Measurements from ENCODE around the gene NAV2. TPM values are rescaled to one million over a fixed set of nuclear protein-coding genes. Genes with fewer than 3 reads are reported as not detected.

Gene NAV2
- total and polyA plus RNA-seq, 4 donors, result 5.0 to 250 (median 51.4) TPM

DNA sequence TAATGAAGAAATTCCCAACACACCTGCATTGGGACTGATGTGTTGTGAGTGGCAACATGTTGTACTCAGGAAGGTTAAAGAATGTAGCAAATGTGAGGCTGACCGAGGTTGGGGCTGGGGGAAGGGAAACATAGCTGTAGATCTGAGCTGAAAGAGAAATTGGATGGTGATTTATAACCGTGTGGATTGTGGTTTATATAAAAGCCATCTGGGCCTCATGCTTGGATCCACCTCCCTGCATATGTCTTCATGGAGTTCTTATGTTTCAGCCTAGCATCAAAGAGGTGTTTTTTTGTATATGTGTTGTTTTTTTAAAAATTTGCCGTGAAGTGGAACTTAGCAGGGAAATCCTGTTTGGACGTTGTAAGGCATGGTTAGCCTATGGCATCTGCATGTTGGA lies 141.3 kb downstream of the NAV2 start:
- Histone ChIP-seq H3K27me3 (ENCODE audit: control insufficient read depth in 1 of 2, insufficient read depth in 2 of 2, low read length in 1 of 2) (no peaks in the 10 kb centered on the region), H3K36me3 (ENCODE audit: control insufficient read depth in 1 of 2, insufficient read depth in 2 of 2, low read length in 1 of 2) (no peaks in the 10 kb centered on the region), H3K4me1 (ENCODE audit: control insufficient read depth in 1 of 2, insufficient read depth in 2 of 2, low read length in 2 of 2) (peaks cover 4 to 16% of the 10 kb centered on the region in 2 donors), H3K4me3 (ENCODE audit: low read length in 2 of 2) (no peak overlapping the region), H3K27ac (ENCODE audit: low read depth in 1 of 2, low read length in 2 of 2) (peak overlapping the region in 1 of 2 donors; percentile 3), H3K9me3 (ENCODE audit: control insufficient read depth, low read length) (no peaks in the 10 kb centered on the region)
- 12 to 13% methylated on average over 4 of the region's 4 CpGs for WGBS, 2 donors
- no peak for ATAC-seq (ENCODE audit: low FRiP score)
- DNase-seq, result no peak
- intact Hi-C loops (cut with DNase I), result no loop called here

DNA sequence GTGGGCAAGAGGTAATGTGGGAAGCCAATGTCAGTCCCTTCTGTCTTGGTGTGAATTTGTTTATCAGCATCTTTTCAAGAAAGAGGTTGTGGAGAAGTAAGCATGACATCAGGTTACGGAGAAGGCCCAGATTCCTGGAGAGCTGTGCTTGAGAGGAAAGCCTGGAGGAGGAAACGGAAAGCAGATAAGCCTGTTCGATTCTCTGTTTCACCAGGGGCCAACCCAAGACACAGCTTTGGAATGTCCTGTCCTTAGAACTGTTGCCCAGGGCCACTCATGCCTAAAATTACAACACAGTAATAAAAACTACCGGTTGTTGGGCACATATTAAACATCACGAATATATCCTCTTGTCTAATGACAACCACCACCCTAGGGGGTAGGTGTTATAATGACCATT lies 148.5 kb downstream of the NAV2 start:
- WGBS, 2 donors, result 8 to 12% methylated on average over 5 of the region's 5 CpGs
- Histone ChIP-seq H3K27ac (ENCODE audit: low read depth in 1 of 2, low read length in 2 of 2) (peak overlapping the region in 1 of 2 donors; percentile 61), H3K27me3 (ENCODE audit: control insufficient read depth in 1 of 2, insufficient read depth in 2 of 2, low read length in 1 of 2) (no peaks in the 10 kb centered on the region), H3K36me3 (ENCODE audit: control insufficient read depth in 1 of 2, insufficient read depth in 2 of 2, low read length in 1 of 2) (peaks cover 0 to 4% of the 10 kb centered on the region in 2 donors), H3K4me3 (ENCODE audit: low read length in 2 of 2) (no peak overlapping the region), H3K4me1 (ENCODE audit: control insufficient read depth in 1 of 2, insufficient read depth in 2 of 2, low read length in 2 of 2) (peaks cover 11 to 25% of the 10 kb centered on the region in 2 donors), H3K9me3 (ENCODE audit: control insufficient read depth, low read length) (no peaks in the 10 kb centered on the region)
- intact Hi-C loops (cut with DNase I), result no loop called here
- DNase-seq (no peak), ATAC-seq (ENCODE audit: low FRiP score) (no peak)

DNA sequence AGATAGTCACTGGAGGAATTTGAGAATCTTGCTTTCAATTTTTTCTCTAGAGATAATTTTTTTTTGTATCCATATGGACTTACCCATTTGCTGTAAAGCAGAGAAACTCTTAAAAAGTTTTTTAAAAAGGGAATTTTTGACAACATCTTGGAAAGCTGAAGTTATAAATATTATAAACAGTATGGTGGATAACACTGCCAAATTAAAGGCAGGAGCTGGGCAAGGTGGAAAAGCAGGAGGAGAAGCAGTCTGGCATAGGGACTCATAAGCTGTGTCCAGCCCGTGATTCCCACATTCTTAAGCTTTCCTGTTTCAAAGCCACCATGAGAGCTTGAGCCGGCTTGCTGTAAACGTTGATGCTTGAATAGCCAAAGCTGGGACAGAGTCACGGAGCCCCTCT lies 149.5 kb downstream of the NAV2 start:
- no peak overlapping the region for H3K27ac ChIP-seq (ENCODE audit: low read depth in 1 of 2, low read length in 2 of 2)
- peaks cover 13 to 25% of the 10 kb centered on the region in 2 donors for H3K4me1 ChIP-seq (ENCODE audit: control insufficient read depth in 1 of 2, insufficient read depth in 2 of 2, low read length in 2 of 2)
- 63 to 73% methylated on average over 4 of the region's 4 CpGs for WGBS, 2 donors
- H3K9me3 ChIP-seq (ENCODE audit: control insufficient read depth, low read length), result no peaks in the 10 kb centered on the region
- no peak overlapping the region for H3K4me3 ChIP-seq (ENCODE audit: low read length in 2 of 2)
- peaks cover 0 to 4% of the 10 kb centered on the region in 2 donors for H3K36me3 ChIP-seq (ENCODE audit: control insufficient read depth in 1 of 2, insufficient read depth in 2 of 2, low read length in 1 of 2)
- ATAC-seq (ENCODE audit: low FRiP score) (no peak), DNase-seq (no peak)
- intact Hi-C loops (cut with DNase I), result no loop called here
- H3K27me3 ChIP-seq (ENCODE audit: control insufficient read depth in 1 of 2, insufficient read depth in 2 of 2, low read length in 1 of 2), result no peaks in the 10 kb centered on the region

DNA sequence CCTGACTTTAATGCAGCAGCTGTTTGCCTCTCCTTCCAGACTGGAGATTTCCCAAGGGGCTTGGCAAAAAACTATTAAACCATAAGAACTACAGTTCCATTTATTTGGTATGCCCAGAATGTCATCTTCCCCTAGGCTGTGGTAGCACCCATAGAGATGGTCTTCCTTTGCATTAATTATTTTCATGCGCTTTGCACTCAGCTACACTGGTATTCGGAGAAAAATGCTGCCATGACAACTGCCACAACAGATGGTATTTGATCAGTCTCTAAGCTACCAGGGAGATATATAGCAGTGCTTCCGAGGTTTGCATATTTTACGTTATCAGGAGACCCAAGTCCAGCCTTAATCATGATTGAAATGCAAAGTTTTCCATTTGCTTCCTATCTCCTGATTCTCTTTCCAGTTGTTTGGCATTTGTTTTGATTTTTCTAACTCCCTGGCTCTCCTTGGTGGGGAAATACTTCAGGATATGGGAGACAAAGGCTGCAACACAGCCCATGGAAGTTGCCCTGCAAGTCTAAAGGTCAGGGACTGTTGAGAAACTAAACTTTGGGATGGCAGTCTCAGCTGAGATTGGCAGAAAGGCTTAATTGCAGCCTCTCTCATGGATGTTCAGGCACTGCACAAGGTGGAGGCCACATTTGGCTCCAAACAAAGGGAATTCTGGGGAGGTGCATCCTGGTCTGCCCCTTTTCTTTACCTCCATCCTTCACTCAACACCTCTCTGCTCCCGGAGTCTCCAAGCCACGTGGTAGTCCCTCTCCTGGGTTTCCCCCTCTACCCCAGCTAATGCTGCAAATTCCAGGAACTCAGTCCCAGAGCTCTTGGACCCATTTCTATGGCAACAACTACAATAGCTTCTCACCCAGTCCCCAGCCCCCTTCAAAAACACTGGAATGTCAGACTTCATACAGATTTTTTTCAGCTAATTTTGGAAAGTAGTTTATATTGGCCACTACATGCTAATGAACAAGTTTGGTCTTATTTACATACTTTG lies 151.8 kb downstream of the NAV2 start:
- Histone ChIP-seq H3K36me3 (ENCODE audit: control insufficient read depth in 1 of 2, insufficient read depth in 2 of 2, low read length in 1 of 2) (peaks cover 0 to 4% of the 10 kb centered on the region in 2 donors), H3K4me3 (ENCODE audit: low read length in 2 of 2) (no peak overlapping the region), H3K9me3 (ENCODE audit: control insufficient read depth, low read length) (no peaks in the 10 kb centered on the region), H3K4me1 (ENCODE audit: control insufficient read depth in 1 of 2, insufficient read depth in 2 of 2, low read length in 2 of 2) (peaks cover 12 to 25% of the 10 kb centered on the region in 2 donors), H3K27me3 (ENCODE audit: control insufficient read depth in 1 of 2, insufficient read depth in 2 of 2, low read length in 1 of 2) (no peaks in the 10 kb centered on the region), H3K27ac (ENCODE audit: low read depth in 1 of 2, low read length in 2 of 2) (peak overlapping the region; percentile 47 to 56)
- intact Hi-C loops (cut with DNase I), result no loop called here
- WGBS, 2 donors, result 20 to 21% methylated on average over 6 of the region's 6 CpGs
- ATAC-seq (ENCODE audit: low FRiP score), result peak; percentile 40
- DNase-seq, result no peak

DNA sequence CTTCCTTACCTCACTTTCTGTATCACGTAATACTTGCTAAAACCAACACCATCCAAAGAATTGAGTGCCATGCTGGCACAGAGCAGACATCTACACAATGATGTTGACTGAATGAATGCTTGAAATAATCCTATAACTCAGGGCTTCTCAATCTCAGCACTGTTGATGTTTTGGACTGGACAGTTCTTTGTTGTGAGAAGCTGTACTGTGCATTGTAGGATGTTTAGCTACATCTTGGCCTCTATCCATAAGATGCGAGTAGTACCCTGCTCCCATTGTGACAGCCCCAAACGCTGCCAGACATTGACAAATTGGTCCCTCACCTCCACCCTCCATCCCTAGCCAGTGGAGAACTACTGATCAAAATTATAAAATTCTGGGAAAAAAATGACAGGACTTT lies 153.4 kb downstream of the NAV2 start:
- WGBS, 2 donors, result 30 to 43% methylated on average over 3 of the region's 3 CpGs
- Histone ChIP-seq H3K4me3 (ENCODE audit: low read length in 2 of 2) (no peak overlapping the region), H3K36me3 (ENCODE audit: control insufficient read depth in 1 of 2, insufficient read depth in 2 of 2, low read length in 1 of 2) (peaks cover 0 to 4% of the 10 kb centered on the region in 2 donors), H3K27me3 (ENCODE audit: control insufficient read depth in 1 of 2, insufficient read depth in 2 of 2, low read length in 1 of 2) (no peaks in the 10 kb centered on the region), H3K27ac (ENCODE audit: low read depth in 1 of 2, low read length in 2 of 2) (peak overlapping the region in 1 of 2 donors; percentile 30), H3K4me1 (ENCODE audit: control insufficient read depth in 1 of 2, insufficient read depth in 2 of 2, low read length in 2 of 2) (peaks cover 12 to 25% of the 10 kb centered on the region in 2 donors), H3K9me3 (ENCODE audit: control insufficient read depth, low read length) (no peaks in the 10 kb centered on the region)
- DNase-seq, result no peak
- intact Hi-C loops (cut with DNase I), result no loop called here
- ATAC-seq (ENCODE audit: low FRiP score), result no peak

DNA sequence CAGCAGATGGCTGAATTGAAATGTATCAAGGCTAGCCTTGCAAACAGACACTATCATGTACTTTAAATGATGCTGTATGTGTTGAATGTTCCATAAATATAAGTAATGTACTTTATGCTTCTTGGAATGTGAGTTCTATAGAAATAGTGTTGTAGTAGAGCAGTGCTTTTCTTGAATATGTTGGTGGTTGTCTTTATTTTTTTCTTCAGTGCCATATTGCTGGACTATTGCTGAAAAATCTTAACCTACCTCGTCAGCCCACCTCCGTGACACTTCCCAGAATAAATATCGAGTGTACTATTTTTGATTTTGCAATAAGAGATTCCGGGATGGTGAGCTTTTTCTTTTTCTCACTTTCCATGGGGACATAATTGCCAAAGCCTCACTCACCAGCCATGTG lies 153.9 kb downstream of the NAV2 start:
- H3K4me1 ChIP-seq (ENCODE audit: control insufficient read depth in 1 of 2, insufficient read depth in 2 of 2, low read length in 2 of 2), result peaks cover 10 to 21% of the 10 kb centered on the region in 2 donors
- peaks cover 0 to 6% of the 10 kb centered on the region in 2 donors for H3K36me3 ChIP-seq (ENCODE audit: control insufficient read depth in 1 of 2, insufficient read depth in 2 of 2, low read length in 1 of 2)
- 21 to 26% methylated on average over 4 of the region's 4 CpGs for WGBS, 2 donors
- H3K27me3 ChIP-seq (ENCODE audit: control insufficient read depth in 1 of 2, insufficient read depth in 2 of 2, low read length in 1 of 2), result no peaks in the 10 kb centered on the region
- H3K9me3 ChIP-seq (ENCODE audit: control insufficient read depth, low read length), result no peaks in the 10 kb centered on the region
- no peak overlapping the region for H3K4me3 ChIP-seq (ENCODE audit: low read length in 2 of 2)
- no peak overlapping the region for H3K27ac ChIP-seq (ENCODE audit: low read depth in 1 of 2, low read length in 2 of 2)
- intact Hi-C loops (cut with DNase I), result no loop called here
- DNase-seq (no peak), ATAC-seq (ENCODE audit: low FRiP score) (no peak)

DNA sequence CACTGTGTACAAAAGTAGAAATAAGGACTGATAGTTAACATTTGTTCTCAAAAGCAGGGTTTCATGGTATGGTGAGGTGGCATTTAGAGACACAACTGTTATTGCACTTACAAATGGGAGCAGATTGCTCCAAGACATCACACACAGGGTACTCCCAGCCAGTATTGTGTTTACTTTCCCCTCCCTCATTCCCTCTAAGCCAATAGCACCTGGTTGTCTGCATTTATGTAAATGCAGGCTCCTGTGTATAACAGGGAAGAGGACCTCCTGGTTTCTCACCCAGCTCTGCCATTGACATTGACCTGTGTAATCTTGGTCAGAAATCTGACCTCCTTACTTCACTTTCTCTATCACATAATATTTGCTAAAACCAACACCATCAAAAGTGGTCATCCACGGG lies 154.4 kb downstream of the NAV2 start:
- peaks cover 0 to 9% of the 10 kb centered on the region in 2 donors for H3K36me3 ChIP-seq (ENCODE audit: control insufficient read depth in 1 of 2, insufficient read depth in 2 of 2, low read length in 1 of 2)
- intact Hi-C loops (cut with DNase I), result no loop called here
- 85 to 95% methylated on average over 1 of the region's 1 CpG for WGBS, 2 donors
- peak overlapping the region in 1 of 2 donors; percentile 45 for H3K27ac ChIP-seq (ENCODE audit: low read depth in 1 of 2, low read length in 2 of 2)
- H3K9me3 ChIP-seq (ENCODE audit: control insufficient read depth, low read length), result no peaks in the 10 kb centered on the region
- no peak for DNase-seq
- ATAC-seq (ENCODE audit: low FRiP score), result no peak
- H3K4me1 ChIP-seq (ENCODE audit: control insufficient read depth in 1 of 2, insufficient read depth in 2 of 2, low read length in 2 of 2), result peaks cover 10 to 17% of the 10 kb centered on the region in 2 donors
- H3K4me3 ChIP-seq (ENCODE audit: low read length in 2 of 2), result no peak overlapping the region
- H3K27me3 ChIP-seq (ENCODE audit: control insufficient read depth in 1 of 2, insufficient read depth in 2 of 2, low read length in 1 of 2), result no peaks in the 10 kb centered on the region

DNA sequence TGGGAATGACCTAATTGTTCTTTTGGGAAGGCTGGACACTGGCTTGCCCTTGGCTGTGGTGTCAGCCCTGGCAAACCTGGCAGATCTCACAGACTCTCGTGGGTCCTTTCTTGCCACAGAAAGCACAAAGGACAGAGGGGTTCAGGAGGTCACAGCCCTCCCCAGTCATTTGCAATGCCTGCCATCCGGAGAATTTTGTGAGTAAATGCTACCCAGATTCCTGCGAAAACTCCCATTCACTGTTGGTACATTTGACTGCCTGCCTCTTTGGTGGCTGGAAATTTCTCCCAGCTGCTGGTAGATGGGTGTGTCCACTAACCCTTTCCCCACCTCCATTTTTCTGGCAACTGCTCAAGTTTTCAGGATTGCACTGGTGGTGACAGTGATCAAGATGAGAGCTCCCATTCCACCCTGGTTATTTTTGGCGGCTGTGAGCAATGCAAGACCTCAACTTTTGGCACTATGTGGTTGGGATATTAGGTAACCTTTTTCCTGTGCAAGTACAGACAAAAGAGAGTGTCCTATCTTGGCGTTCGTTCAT lies 155.7 kb downstream of the NAV2 start:
- Histone ChIP-seq H3K36me3 (ENCODE audit: control insufficient read depth in 1 of 2, insufficient read depth in 2 of 2, low read length in 1 of 2) (peaks cover 0 to 7% of the 10 kb centered on the region in 2 donors), H3K9me3 (ENCODE audit: control insufficient read depth, low read length) (no peaks in the 10 kb centered on the region), H3K4me1 (ENCODE audit: control insufficient read depth in 1 of 2, insufficient read depth in 2 of 2, low read length in 2 of 2) (peaks cover 10 to 12% of the 10 kb centered on the region in 2 donors), H3K27ac (ENCODE audit: low read depth in 1 of 2, low read length in 2 of 2) (peak overlapping the region; percentile 29 to 33), H3K27me3 (ENCODE audit: control insufficient read depth in 1 of 2, insufficient read depth in 2 of 2, low read length in 1 of 2) (no peaks in the 10 kb centered on the region), H3K4me3 (ENCODE audit: low read length in 2 of 2) (no peak overlapping the region)
- 12 to 13% methylated on average over 6 of the region's 6 CpGs for WGBS, 2 donors
- ATAC-seq (ENCODE audit: low FRiP score), result no peak
- intact Hi-C loops (cut with DNase I), result no loop called here
- DNase-seq, result peak in 1 of 2 donors; percentile 59
